SHP77 treated with DMSO at 0.1 percent for 48 hours (cell line): ENCODE data around the gene ITGAD.
A peak's percentile ranks its signal among the peaks of the same experiment; 100 is the strongest.

Source experiments
- DNase-seq: peaks from one replicate; lab custom pipeline; 2025; lab: John Stamatoyannopoulos, UW

Gene ITGAD

GRCh38 chr16:31459687-31460581, 66.8 kb downstream of the ITGAD start:
- DNase-seq = peak; percentile 98

DNA sequence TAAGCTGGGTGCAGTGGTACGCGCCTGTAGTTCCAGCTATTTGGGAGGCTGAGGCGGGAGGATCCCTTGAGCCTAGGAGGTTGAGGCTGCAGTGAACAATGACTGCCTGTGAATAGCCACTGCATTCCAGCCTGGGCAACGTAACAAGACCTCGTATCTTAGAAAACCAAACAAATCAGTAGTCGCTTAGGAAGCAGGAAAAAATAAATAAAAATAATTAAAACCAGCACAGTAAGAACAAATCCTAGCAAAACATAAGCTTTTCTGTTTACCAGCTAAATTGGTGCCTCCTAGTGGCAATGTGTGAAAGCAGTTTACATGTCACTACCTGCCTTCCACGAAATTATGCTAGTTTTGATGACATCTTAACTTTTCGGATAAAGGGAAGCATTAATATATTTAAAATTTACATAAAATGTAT, 67.5 kb downstream of the ITGAD start:
- peak; percentile 33 for DNase-seq

- no peak for DNase-seq
Observed at GRCh38 chr16:31461201-31461920, 68.2 kb downstream of the ITGAD start.

DNA sequence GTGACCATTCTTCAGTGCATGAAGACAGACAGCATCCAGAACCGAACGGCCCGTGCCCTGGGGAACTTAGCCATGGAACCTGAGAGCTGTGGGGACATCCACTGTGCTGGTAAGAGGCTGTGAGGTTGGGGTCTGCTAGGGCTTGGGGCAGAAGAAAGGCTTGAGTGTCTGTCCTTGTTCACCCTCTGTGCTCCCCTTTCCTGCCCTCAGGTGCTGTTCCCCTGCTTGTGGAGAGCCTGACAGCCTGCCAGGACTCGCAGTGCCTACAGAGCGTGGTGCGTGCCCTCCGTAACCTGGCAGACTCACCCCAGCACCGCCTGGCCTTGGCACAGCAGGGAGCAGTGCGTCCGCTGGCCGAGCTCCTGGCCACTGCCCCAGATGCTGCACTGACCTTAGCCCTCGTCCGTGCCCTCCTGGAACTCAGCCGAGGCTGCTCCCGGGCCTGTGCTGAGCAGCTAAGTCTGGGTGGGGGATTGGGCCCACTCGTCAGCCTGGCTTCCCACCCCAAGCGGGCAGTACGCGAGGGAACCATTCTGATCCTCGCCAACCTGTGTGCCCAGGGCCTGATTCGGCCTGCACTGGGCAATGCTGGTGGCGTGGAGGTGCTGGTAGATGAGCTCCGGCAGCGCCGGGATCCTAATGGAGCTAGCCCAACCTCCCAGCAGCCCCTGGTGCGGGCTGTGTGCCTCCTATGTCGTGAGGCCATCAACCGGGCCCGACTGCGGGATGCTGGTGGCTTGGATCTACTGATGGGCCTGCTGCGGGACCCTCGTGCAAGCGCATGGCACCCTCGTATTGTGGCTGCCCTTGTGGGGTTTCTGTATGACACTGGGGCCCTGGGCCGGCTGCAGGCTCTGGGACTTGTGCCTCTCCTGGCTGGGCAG, 69.0 kb downstream of the ITGAD start:
- DNase-seq = no peak

GRCh38 chr16:31464348-31464769, 71.2 kb downstream of the ITGAD start:
- DNase-seq = no peak

DNA sequence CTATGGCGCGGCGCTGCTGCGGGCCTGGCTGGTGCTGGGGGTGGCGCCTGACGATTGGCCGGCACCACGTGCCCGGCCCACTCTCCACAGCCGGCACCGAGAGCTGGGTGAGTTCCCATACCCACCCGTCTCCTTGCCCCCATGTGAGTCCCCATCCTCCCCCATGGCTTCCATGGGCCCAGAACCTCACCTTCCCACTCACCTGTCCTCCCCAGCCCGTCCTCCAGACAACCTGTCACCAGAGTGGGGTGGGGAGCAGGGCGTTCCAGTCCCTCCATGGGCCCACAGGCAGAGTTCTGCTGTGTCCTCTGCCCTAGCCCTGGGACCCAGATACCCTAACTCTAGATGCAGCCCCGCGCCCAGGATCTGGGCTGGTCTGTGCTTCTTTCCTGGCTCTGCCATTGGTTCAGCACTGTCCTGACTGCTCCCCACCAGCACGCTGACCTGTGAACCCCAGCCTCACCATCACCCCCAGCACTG, 71.7 kb downstream of the ITGAD start:
- no peak for DNase-seq

- no peak for DNase-seq
Observed at GRCh38 chr16:31465788-31466370, 72.7 kb downstream of the ITGAD start.

DNA sequence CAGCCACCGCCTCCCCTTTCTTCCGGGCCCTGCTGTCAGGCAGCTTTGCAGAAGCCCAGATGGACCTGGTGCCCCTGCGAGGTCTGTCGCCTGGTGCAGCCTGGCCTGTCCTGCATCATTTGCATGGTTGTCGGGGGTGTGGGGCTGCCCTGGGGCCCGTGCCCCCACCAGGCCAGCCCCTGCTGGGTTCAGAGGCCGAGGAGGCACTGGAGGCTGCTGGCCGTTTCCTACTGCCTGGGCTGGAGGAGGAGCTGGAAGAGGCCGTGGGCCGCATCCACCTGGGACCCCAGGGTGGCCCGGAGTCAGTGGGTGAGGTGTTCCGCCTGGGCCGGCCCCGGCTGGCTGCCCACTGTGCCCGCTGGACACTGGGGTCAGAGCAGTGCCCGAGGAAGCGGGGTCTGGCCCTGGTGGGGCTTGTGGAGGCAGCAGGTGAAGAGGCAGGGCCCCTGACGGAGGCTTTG, 73.3 kb downstream of the ITGAD start:
- DNase-seq = no peak

DNA sequence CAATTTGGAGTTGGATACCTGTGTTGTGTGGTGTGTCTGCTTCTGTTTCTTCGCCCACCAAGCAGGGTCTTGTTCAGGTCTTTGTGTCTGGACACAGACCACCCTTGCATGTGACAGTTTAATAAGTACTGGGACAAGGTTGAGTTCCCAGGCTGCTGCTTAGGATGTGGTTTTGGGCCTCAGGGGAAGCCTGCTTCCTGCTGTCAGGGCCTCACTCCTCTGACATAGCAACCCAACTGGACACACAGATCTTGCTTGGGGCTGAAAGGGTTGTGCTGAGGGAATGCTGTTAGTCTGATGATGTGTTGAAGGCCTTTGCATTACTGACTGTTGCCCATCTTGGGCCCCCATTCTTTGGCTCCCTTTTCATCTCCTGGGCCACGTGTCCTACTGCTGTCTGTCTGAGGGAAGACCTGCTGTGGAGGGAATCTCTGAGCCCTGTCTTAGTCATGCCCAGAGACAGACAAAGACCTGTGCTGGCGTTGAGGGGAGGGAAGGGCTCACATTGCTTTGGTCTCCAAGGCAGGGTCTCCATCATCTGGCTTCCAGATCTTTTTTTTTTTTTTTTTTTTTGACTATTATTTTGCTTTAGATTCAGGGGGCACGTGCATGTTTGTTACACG, 74.1 kb downstream of the ITGAD start:
- no peak for DNase-seq

DNA sequence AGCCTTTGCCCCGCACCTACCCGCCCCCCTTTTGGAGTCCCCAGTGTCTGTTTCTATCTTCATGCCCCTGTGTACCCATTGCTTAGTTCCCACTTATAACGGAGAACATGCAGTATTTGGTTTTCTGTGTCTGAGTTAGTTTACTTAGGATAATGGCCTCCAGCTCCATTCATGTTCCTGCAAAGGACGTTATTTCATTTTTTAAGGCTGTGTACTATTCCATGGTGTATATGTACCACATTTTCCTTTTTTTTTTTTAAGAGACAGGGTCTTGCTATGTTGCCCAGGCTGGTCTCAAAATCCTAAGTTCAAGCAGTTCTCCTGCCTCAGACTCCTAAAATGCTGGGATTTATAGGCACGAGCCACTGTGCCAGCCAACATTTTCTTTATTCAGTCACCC, 74.7 kb downstream of the ITGAD start:
- DNase-seq = no peak

DNA sequence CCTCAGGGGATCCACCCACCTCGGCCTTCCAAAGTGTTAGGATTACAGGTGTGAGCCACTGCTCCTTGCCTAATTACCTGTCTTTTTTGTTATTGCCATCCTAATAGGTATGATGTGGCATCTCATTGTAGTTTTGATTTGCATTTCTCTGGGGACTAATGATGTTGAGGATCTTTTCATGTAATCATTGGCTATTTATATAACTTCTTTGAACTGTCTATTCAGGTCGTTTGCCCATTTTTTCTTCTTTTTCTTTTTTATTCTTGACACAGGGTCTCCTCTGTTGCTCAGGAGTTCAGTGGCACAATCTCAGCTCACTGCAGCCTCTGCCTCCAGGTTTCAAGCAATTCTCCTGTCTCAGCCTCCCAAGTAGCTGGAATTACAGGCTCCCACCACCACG, 77.5 kb downstream of the ITGAD start:
- no peak for DNase-seq

GRCh38 chr16:31471241-31471874, 78.2 kb downstream of the ITGAD start:
- no peak for DNase-seq

- DNase-seq = no peak
Observed at GRCh38 chr16:31471875-31472708, 79.0 kb downstream of the ITGAD start, which contains the start of gene TGFB1I1. Gene TGFB1I1 (plus strand): TSS chr16:31472152. CDS start chr16:31472189, 37 bp downstream.

DNA sequence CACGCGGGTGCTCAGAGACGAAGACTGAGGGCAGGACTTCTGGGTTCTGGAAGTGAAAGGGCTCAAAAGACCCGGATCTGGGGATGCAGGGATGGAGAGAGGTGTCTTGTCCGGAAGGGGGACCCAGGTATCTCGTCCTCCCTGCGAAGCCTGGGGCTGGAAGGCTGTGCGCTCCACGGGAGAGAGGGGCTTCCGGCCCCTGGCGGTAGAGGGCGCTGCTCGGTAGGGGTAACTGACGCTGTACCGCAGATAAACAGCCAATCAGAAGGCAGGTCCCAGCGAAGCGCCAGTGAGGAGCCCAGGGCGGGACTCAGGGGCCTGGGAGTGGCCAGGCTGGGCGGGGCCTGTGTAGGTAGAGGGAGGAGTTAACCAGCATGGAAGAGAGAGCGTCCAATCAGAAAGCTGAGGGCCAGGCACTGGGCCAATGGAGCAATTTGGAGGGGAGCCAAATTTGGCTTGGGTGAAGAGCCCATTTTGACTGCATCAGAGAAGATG, 79.6 kb downstream of the ITGAD start:
- DNase-seq = peak; percentile 93

DNA sequence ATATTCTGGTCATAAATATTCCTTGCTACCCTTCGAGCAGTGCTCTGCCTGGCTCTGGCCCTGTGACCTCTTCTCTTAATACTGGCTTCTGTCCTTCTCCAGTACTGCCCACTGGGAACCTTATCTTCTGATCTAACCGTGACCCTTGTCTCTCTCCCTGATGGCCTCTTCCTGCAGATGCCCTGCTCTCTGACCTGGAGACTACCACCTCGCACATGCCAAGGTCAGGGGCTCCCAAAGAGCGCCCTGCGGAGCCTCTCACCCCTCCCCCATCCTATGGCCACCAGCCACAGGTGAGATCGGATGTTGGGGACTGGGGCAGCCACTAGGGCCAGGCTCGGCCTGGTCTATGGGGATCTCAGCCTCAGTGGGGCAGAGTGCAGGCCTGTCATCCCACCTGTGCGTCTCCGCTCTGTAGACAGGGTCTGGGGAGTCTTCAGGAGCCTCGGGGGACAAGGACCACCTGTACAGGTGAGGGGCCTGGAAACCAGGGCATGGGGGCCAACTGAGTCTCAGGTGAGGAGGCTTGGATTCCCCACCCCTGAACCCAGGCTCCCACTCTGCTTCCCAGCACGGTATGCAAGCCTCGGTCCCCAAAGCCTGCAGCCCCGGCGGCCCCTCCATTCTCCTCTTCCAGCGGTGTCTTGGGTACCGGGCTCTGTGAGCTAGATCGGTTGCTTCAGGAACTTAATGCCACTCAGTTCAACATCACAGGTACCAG, 80.3 kb downstream of the ITGAD start:
- no peak for DNase-seq

- no peak for DNase-seq
Observed at GRCh38 chr16:31474173-31474714, 81.1 kb downstream of the ITGAD start.

GRCh38 chr16:31474773-31475738, 81.9 kb downstream of the ITGAD start:
- DNase-seq = no peak
